Rectal smooth muscle tissue (tissue), 1 donor: ENCODE results near the gene SPINT1.

ENCODE experiments used
- H3K27ac ChIP-seq: one replicate; pipeline ENCODE4 v1.7.0; 2013; ENCODE audit warnings: low read depth, low read length, inconsistent platforms
- H3K27me3 ChIP-seq: one replicate; pipeline ENCODE4 v1.7.0; 2013; ENCODE audit warnings: low read length; ENCODE audit not compliant: control insufficient read depth, insufficient read depth
- H3K36me3 ChIP-seq: one replicate; pipeline ENCODE4 v1.7.0; 2013; ENCODE audit warnings: low read length; ENCODE audit not compliant: control insufficient read depth, insufficient read depth
- H3K4me1 ChIP-seq: one replicate; pipeline ENCODE4 v1.7.0; 2013; ENCODE audit warnings: low read length; ENCODE audit not compliant: control insufficient read depth, insufficient read depth
- H3K4me3 ChIP-seq: one replicate; pipeline ENCODE4 v1.7.0; 2013; ENCODE audit warnings: low read length
- H3K9ac ChIP-seq: one replicate; pipeline ENCODE4 v1.7.0; 2013; ENCODE audit warnings: low read length

The SPINT1 gene

GRCh38 chr15:40872791-40873693, 29.2 kb downstream of the SPINT1 start:
- Histone ChIP-seq H3K27me3 (no peaks in the 10 kb centered on the region), H3K27ac (no peak overlapping the region), H3K4me3 (peak overlapping the region; percentile 58), H3K36me3 (no peaks in the 10 kb centered on the region), H3K4me1 (no peaks in the 10 kb centered on the region), H3K9ac (no peak overlapping the region)

- no peaks in the 10 kb centered on the region for H3K36me3 ChIP-seq
- no peaks in the 10 kb centered on the region for H3K27me3 ChIP-seq
- no peaks in the 10 kb centered on the region for H3K4me1 ChIP-seq
- no peak within 1 kb of the TSS for H3K27ac ChIP-seq
- no peak within 1 kb of the TSS for H3K9ac ChIP-seq
- peak within 1 kb of the TSS; percentile 58 for H3K4me3 ChIP-seq
Measured at GRCh38 chr15:40873694-40874561, 30.1 kb downstream of the SPINT1 start, which contains the start of gene RHOV. RHOV (minus strand) TSS chr15:40874234; CDS start chr15:40874139, 95 bp downstream.

- H3K36me3 ChIP-seq = no peaks in the 10 kb centered on the region
- H3K9ac ChIP-seq = no peak overlapping the region
- H3K27me3 ChIP-seq = no peaks in the 10 kb centered on the region
- H3K4me1 ChIP-seq = no peaks in the 10 kb centered on the region
- H3K4me3 ChIP-seq = no peak overlapping the region
- H3K27ac ChIP-seq = no peak overlapping the region
Measured at GRCh38 chr15:40875991-40876730, 32.3 kb downstream of the SPINT1 start.

- Histone ChIP-seq H3K4me1 (no peaks in the 10 kb centered on the region), H3K27me3 (no peaks in the 10 kb centered on the region), H3K4me3 (no peak overlapping the region), H3K36me3 (no peaks in the 10 kb centered on the region), H3K9ac (no peak overlapping the region), H3K27ac (no peak overlapping the region)
Measured at GRCh38 chr15:40877694-40878093, 33.8 kb downstream of the SPINT1 start.

- Histone ChIP-seq H3K4me3 (no peak overlapping the region), H3K9ac (no peak overlapping the region), H3K36me3 (no peaks in the 10 kb centered on the region), H3K4me1 (no peaks in the 10 kb centered on the region), H3K27ac (no peak overlapping the region), H3K27me3 (no peaks in the 10 kb centered on the region)
Measured at GRCh38 chr15:40878785-40879184, 34.9 kb downstream of the SPINT1 start.

GRCh38 chr15:40879609-40880008, 35.8 kb downstream of the SPINT1 start:
- Histone ChIP-seq H3K9ac (no peak overlapping the region), H3K4me1 (no peaks in the 10 kb centered on the region), H3K4me3 (no peak overlapping the region), H3K27ac (no peak overlapping the region), H3K27me3 (no peaks in the 10 kb centered on the region), H3K36me3 (no peaks in the 10 kb centered on the region)

- Histone ChIP-seq H3K27me3 (no peaks in the 10 kb centered on the region), H3K9ac (no peak overlapping the region), H3K27ac (no peak overlapping the region), H3K4me1 (no peaks in the 10 kb centered on the region), H3K4me3 (no peak overlapping the region), H3K36me3 (no peaks in the 10 kb centered on the region)
Measured at GRCh38 chr15:40881351-40881750, 37.5 kb downstream of the SPINT1 start.

GRCh38 chr15:40886586-40886985, 42.7 kb downstream of the SPINT1 start:
- Histone ChIP-seq H3K9ac (no peak overlapping the region), H3K36me3 (no peaks in the 10 kb centered on the region), H3K27ac (no peak overlapping the region), H3K4me1 (no peaks in the 10 kb centered on the region), H3K4me3 (no peak overlapping the region), H3K27me3 (no peaks in the 10 kb centered on the region)

- Histone ChIP-seq H3K4me3 (no peak overlapping the region), H3K9ac (no peak overlapping the region), H3K4me1 (no peaks in the 10 kb centered on the region)
Measured at GRCh38 chr15:40889112-40889511, 45.3 kb downstream of the SPINT1 start.

GRCh38 chr15:40891138-40891537, 47.3 kb downstream of the SPINT1 start:
- no peak overlapping the region for H3K27ac ChIP-seq

More at GRCh38 chr15:40889112-40889511, 45.3 kb downstream of the SPINT1 start:
- no peaks in the 10 kb centered on the region for H3K36me3 ChIP-seq
- H3K27me3 ChIP-seq = no peaks in the 10 kb centered on the region
- H3K27ac ChIP-seq = no peak overlapping the region

GRCh38 chr15:40891810-40892446, 48.1 kb downstream of the SPINT1 start:
- H3K27ac ChIP-seq = no peak overlapping the region
- no peak overlapping the region for H3K4me3 ChIP-seq
- H3K9ac ChIP-seq = no peak overlapping the region
- peaks cover 6% of the 10 kb centered on the region for H3K36me3 ChIP-seq
- H3K4me1 ChIP-seq = peaks cover 6% of the 10 kb centered on the region
- H3K27me3 ChIP-seq = no peaks in the 10 kb centered on the region

More at GRCh38 chr15:40891138-40891537, 47.3 kb downstream of the SPINT1 start:
- Histone ChIP-seq H3K27me3 (no peaks in the 10 kb centered on the region), H3K4me3 (no peak overlapping the region), H3K9ac (no peak overlapping the region), H3K4me1 (peaks cover 6% of the 10 kb centered on the region), H3K36me3 (peaks cover 5% of the 10 kb centered on the region)
